Measurements from ENCODE around the gene PARM1.

Gene PARM1, protein sequence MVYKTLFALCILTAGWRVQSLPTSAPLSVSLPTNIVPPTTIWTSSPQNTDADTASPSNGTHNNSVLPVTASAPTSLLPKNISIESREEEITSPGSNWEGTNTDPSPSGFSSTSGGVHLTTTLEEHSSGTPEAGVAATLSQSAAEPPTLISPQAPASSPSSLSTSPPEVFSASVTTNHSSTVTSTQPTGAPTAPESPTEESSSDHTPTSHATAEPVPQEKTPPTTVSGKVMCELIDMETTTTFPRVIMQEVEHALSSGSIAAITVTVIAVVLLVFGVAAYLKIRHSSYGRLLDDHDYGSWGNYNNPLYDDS

DNA sequence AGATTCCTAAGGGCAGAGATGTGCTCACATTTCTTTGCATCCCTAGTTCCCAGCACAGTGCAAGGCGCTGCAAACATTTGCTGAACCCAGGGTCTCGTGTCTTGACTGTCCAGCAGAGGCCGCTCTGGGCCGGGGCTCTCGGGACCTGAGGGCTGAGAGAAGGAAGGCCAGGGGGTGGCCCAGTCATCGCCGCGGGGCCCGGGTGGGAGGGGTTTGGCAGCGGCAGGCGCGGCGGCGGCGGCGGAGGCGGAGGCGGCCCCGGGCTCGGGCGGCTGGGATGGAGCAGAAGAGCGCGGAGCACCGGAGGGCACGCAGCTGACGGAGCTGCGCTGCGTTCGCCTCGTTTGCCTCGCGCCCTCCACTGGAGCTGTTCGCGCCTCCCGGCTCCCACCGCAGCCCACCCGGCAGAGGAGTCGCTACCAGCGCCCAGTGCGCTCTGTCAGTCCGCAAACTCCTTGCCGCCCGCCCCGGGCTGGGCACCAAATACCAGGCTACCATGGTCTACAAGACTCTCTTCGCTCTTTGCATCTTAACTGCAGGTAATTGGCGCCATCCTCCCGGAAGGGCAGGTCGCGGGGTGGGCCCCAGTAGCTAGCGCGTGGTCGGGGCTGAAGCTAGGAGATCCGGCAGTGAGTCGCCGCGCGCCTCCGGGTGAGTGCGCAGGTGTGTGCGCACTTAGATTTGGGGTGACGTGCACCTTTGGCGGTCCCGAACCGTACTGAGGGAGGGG is at the start of gene PARM1:
PARM1 (plus strand) TSS at position 285 of the 730 bp plus-strand sequence; CDS start at position 497, 212 bp downstream.
- no peak for DNase-seq (ENCODE audit: low read depth)

DNA sequence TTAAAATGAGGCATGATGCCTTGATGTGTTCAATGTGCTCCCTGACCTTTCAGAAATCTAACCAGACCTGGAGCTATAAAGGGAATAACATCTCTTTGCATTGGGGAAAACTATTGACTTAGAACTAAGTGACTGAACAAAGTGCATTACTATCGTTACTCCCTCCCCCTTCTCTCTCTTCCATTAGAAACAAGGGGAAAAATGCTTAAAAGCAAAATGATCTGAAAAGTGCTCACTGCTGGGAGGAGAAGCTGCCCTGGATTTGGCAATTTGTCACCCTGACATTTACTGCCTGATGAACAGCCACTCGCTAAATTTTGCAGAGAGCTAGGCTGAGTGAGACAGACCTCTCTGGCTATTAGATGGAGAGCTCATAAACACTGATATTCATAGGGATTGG is 48.6 kb upstream of the PARM1 start:
- no peak for DNase-seq (ENCODE audit: low read depth)

DNA sequence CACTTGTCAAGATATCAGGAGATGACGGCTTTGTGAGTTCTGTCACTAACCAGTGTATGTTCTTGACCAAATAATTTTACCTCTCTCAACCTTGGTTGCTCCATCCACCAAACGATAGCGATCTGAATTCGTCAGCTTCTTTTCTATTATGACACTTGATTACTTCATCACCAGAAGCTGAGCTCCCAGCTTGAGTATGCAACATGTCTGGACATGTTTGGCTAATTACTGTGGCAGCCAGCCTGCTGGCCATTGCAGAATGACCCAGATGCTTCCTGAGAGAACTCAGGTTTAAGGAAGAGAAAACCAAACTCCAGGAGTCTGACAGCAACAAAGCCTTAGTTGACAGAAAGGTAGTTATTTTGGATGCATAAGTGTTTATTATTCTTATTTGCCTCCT is 46.4 kb upstream of the PARM1 start:
- DNase-seq (ENCODE audit: low read depth) = no peak

DNA sequence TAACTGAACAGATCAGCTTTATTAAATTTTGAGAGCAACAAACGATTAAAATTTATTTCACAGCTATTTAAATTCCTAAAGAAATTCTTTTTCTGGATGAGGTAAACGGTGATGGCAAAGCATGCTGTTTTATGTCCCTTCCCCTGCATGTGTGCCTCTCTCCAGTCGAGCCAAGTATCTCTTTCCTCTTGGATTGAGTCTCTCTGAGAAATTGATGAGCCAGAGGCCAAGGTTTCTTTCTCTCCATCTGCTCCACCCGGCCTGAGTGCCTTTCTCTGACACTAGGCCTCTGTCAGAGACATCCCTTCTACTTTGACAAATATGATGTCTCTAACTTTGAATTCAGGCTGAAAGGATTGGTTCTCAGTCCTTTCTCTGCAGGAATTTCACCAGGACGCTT is 42.6 kb upstream of the PARM1 start:
- DNase-seq (ENCODE audit: low read depth) = no peak

DNA sequence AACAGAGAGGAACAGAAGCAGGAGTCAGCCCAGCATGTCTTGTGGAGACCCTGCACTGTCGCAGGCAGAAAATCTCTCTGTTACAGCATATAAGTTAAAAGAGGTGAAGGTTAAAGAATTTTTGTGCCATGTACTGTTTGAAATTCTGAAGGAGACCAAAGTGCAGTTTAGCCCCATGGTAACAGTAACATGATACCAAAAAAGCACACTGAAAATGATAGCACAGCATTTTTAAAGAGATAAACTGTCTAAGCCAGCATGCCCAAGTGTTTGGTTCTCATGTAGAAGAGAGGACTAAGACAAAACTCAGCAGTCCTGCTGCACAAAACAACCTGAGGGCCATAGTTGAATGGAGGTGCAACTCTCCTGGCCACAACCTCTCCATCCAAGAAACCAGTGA is 41.9 kb upstream of the PARM1 start:
- DNase-seq (ENCODE audit: low read depth) = no peak

DNA sequence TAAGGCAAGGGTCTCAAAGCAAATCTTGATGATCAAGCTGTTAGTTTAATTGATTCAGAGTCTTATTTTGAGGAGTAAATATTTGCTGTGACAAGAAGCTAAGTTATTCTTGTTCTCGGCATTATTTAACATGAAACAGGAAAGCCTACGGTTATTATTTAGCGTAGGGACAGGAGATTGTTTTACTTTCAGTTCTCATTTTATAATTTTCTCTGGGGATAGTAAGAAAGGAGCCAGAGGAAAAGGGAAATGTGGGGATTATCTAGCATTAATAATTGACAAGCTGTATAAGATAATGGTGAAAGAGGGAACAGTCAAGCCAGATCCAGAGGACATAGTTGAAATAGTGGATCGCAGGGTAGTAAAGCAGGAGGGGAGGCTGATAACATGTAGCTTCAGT is 39.7 kb upstream of the PARM1 start:
- DNase-seq (ENCODE audit: low read depth) = no peak

DNA sequence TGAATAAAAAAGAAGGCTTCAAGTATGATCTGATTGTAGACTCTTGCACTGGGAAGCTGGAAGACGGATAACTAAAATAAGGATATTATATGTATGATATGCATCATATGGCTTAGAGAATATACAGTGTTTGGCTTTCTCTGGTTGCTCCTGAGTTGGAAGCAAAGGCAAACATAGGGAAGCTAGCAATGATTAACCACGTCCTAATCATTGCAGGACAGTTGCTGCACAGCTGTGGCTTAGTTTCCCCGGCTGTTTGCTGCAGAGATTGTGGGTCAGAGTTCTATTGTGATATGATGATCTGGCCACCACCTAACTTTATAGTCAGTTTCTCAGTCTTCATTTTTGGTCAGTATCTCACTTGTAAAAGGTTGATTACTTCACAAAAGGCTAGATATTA is 36.3 kb upstream of the PARM1 start:
- no peak for DNase-seq (ENCODE audit: low read depth)

DNA sequence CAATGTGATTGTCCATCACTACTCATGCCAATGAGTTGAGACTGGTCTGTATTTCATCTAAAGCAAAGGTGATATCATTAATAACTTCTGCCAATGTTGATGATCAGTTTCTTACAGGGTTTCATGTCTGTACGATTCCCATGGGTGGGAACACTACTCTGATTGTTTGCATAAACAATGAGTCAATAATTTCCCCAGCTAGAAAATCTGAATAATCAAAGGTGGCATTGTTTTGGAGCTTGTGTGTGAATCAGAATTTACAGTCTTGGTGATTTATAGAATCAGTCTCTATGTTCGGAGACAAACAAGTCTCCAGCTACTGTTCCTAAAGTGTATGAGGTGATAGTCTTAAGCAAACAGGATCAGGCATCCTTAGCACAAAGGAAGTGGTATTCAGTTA is 35.5 kb upstream of the PARM1 start:
- no peak for DNase-seq (ENCODE audit: low read depth)

DNA sequence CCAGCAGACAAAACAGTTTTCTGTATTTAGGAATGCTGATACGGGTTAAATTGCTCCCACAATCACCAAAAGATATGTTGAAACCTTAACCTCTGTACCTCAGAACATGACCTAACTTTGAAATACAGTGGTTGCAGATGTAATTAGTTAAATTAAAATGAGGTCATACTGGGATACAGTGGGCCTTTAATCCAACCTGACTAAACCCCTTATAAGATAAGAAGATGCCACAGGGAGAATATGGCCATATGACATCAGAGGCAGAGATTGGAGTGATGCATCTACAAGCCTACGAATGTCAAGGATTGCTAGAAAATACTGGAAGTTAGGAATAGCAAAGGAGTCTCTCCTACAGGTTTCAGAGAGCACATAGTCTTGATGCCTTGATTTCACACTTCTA is 32.1 kb upstream of the PARM1 start:
- no peak for DNase-seq (ENCODE audit: low read depth)

DNA sequence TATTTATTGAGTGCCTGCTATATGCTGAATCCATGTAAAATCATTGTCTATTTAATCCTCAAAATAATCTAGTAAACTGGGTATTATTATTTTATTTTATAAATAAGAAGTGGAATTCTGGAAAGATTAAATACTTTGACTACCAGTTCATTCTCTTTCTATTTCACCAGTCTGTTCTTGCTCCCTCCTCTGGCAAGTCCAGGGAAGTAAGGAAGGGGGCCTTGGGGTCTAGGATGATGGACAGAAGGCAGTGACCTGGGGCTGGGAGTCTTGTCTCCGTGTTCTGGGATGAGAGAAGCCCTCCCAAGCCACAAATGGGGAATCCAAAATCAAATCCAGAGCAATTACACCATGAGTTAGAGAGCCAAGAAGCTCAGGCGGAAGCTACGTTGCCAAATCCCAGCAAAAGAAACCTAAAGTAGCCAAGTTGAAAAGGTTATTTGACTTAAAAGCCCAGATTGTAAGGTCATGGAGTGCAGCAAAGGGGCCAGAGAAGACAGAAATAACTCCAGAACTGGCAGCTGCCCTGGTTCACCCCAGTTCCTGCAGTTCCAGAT is 28.3 kb upstream of the PARM1 start:
- DNase-seq (ENCODE audit: low read depth) = no peak

DNA sequence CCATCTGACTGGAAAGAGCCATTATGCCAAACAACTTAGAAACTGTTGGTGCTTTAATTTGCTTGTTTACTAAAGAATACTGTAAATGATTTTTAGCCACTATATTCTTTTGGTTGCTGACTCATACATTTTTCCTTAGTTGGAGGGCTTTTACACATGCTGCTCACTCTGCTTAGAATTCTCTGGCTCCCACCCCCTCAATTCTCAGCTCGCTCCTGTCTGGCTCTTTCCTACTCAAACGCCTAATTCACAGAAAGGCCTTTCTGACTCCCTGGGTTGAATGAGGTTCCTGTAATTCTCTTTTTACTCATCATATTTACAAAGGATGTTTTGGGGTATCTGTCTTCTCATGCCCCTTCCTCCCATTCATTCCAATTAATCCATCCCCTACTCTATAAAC is 26.1 kb upstream of the PARM1 start:
- no peak for DNase-seq (ENCODE audit: low read depth)

DNA sequence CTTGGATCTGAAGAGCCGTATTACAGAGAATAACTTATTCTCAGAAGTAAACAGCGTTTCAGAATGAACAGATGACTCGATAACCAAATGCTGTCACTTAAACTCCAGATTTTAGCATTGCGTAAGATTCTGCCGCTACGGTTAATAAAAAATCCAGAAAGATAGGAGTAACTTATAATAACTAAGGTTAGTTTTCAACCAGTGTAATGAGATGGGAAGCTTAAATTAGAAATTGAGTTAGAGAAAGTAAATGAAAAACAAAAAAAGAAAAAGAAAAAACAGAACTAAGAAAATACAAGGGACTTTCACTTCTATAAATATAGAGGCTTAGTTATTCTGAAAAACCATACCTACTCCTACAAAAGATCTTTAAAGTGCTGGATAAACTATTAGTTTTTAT is 13.1 kb upstream of the PARM1 start:
- no peak for DNase-seq (ENCODE audit: low read depth)

DNA sequence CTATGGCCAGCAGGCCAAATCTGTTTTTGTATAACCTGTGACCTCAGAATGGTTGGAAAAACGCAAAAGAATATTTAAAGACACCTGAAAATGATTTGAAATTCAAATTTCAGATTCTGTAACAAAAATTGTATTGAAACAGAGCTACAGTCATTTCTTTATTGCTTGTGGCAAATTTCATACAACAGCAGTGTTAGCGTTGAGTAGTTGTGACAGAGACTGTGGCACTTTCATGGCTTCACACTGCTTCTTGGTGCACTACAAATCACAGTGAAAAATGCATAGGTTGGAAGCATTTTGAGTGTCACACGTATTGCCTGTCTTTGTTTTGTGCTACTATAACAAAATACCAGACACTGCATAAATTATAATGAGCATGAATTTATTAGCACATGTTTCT is 12.2 kb upstream of the PARM1 start:
- DNase-seq (ENCODE audit: low read depth) = no peak

DNA sequence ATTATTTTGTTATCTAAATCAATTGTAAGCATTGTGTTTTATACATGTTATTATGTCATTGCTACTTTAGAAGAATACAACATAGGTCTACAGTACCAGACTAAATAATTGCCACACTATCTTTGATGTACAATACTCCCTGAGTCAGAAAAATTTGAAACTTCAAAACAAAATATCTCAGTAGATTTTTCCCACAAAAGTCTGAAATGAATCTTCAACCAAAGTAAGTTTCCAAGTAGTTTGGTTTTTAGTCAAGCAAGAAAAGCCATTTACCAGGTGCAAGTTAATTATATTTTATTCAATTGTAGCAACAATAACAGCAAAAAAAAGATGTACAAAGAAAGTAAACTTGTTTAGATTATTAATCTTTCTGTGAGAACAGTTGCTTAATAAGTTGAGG is 11.4 kb upstream of the PARM1 start:
- no peak for DNase-seq (ENCODE audit: low read depth)

DNA sequence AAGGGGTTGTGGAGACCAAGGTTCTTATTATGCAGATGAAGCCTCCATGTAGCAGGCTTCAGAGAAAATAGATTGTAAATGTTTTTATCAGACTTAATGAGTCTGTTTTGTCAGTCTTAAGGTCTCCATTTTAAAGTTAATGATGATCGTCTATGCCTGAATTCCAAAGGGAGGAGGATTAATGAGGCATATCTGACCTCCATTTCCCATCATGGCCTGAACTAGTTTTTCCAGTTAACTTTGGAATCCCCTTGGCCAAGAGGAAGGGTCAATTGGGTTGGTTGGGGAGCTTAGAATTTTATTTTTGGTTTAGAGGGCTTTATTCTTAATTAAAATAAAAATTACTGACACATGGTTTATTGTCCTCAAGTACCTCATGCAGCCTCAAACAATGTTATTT is 6.9 kb upstream of the PARM1 start:
- no peak for DNase-seq (ENCODE audit: low read depth)

DNA sequence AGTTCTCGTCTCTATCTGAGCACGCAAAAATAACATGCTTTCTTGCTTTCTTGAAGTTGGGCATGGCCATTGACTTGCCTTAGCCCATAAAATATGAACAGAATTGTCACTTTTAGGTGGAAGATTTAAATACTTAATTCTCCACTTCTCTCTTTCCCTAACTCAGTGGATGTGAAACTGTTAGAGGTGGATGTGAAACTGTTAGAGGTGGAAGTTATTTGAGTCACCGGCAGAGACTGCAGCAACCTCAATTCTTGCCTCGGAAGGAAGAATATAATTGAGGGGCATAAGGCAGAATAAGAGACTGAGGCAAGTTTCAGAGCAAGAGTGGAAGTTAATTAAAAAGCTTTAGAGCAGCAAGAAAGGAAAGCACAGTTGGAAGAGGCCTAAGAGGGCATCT is 2.8 kb upstream of the PARM1 start:
- DNase-seq (ENCODE audit: low read depth) = no peak

DNA sequence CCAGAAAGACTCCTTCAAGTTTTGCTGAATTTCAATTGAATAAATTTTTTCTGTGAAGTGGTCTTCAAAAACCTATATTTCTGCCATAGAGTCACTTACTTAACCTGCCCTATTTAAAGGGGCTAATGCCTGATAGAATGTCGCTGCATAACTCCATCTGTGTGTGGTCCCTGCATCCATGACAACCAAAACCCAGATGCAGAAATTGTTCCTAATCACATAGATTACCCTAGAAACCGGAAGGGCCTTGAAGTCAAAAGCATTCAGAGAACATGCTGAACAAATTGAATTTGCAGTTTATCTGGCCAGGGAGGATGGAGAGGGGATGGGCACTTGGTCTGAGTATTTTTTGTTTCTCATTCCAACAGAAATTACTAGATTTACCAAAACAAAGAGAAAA is 1.5 kb upstream of the PARM1 start:
- no peak for DNase-seq (ENCODE audit: low read depth)

DNA sequence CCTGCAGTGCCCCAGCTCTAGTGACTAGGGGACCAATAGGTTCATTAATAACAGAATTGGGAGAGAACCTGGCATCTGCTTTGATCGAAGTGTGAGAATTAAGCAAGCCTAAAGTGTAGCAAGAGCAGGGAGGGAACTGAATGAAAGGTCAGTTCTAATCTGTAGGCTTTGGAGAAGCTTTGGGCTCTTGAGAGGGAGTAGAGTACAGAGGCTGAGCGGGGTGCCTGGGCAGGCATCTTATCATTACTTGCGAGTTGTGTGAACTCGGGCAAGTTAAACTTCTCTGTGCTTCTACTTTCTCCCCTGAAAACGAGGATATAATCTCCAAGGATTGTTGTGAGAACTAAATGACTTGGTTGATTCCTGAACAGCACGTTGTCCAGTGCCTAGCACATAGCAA is 906 bp upstream of the PARM1 start:
- no peak for DNase-seq (ENCODE audit: low read depth)

DNA sequence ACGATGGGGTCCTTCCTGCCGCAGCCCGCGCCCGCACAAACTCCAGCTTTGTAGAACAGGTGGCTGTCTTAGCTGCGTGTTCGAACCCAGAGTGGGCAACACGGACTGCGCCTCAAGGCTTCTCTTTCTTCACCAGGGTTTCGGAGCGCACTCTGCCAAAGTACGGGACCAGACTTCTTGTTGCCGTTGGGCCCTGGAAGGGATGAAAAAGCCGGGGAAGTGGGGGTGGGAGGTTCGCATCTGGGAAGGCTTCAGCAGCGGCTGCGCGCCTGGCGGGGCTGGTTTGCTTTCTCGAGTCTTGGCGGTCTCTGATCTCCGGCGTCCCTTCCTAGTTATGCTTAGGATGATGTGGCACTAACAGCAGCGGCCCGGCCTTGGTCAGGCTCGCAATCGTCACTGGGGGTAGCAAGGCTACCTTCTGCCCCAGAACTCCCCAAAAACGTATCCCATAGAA is 673 bp downstream of the PARM1 start:
- no peak for DNase-seq (ENCODE audit: low read depth)

DNA sequence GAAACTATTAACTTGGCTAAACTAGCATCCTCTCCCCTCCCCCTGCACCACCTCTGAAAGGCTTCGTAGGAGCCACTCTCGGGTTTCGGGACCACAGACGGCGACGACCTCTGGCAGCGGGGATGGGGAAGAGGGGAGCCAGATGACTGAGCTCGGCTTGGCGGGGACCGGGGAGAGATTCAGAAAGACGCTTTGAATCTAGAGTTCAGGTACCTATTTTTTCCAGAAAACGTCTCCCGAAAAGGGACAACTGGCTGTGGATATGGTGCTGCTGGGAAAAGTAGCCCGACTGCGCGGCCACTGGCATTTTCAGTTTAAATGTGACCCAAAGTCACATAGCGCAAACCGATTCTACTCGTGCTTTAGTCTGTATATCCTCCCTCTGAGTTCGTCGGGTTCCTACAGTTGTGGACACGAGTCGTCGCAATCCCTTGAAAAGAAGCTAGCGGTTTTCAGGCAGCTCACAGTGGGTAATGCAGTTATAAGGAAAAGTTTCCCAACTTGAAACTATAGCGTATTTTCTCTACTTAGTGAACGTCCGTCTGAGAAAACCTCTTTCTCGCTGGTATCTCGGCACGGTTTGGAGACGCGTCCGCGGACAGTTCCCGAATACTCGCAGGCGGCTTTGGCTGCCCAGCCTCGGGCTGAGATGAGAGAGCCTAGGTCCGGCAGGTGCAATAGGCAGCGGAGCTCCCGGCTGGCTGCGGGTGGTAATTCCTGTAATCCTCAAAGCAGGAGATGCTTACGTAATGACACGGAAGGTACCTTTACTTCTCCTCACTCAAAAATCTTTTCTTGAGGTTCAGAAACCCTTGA is 1.3 kb downstream of the PARM1 start:
- DNase-seq (ENCODE audit: low read depth) = no peak

DNA sequence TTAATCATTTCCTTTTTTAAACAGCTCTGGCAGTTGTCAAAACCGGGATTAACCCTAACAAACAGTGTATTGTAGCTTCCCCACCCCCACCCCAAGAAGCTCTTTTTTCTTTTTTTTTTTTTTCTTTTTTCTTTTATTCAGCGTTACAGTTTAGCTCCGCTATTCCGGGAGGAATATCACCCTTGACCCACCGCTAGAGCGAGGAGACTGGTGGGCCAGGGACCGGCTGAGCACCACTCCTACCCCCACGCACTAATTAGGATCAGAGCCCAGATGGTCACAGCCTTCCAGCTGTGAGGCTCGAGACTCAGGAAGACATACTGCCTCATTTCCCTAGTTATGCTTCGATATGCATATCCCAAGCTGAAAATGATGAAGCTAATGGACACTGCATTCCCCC is 2.0 kb downstream of the PARM1 start:
- no peak for DNase-seq (ENCODE audit: low read depth)

DNA sequence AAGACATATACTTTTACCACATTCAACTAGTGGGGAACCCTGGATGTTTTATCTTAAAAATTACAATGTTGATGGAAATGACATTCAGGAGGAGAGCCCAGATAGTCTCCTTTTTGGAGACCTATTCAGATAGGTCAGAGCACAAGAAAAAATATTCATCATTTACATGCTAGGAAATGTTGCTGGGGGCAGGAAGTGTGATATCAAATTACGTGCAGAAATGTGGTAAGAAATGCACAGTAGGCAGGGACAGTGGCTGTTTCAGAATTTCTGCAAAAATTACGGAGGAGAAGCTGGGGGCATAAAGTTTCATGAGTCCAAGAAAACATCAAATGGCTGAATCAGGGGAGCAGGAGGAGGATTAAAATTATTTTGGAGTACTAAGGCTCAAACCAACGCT is 8.2 kb downstream of the PARM1 start:
- no peak for DNase-seq (ENCODE audit: low read depth)
